COR-L47 (cell line): ENCODE data around the gene WDR26.
A peak's percentile ranks its signal among the peaks of the same experiment; 100 is the strongest.
"Not testable (repeated sequence)": the region's sequence is repeated elsewhere in the genome, so short reads cannot be mapped to it uniquely, and the experiment has no call there.

Experiments
- DNase-seq: peaks from one replicate; lab custom pipeline; 2025; lab: John Stamatoyannopoulos, UW

Gene WDR26

GRCh38 chr1:224434691-224435317, at the start of gene WDR26:
WDR26 (minus strand) TSS chr1:224434797.
- DNase-seq = peak; percentile 67

GRCh38 chr1:224483206-224483605, 48.6 kb upstream of the WDR26 start:
- not testable (repeated sequence) for DNase-seq

GRCh38 chr1:224482619-224483018, 48.0 kb upstream of the WDR26 start:
- no peak for DNase-seq

GRCh38 chr1:224481601-224482000, 47.0 kb upstream of the WDR26 start:
- no peak for DNase-seq

GRCh38 chr1:224480888-224481459, 46.4 kb upstream of the WDR26 start:
- not testable (repeated sequence) for DNase-seq

GRCh38 chr1:224480200-224480599, 45.6 kb upstream of the WDR26 start:
- not testable (repeated sequence) for DNase-seq

- no peak for DNase-seq
Observed at GRCh38 chr1:224472806-224473205, 38.2 kb upstream of the WDR26 start.

- no peak for DNase-seq
Observed at GRCh38 chr1:224466154-224466553, 31.6 kb upstream of the WDR26 start.

- no peak for DNase-seq
Observed at GRCh38 chr1:224459966-224460365, 25.4 kb upstream of the WDR26 start.

GRCh38 chr1:224458996-224459395, 24.4 kb upstream of the WDR26 start:
- no peak for DNase-seq

- no peak for DNase-seq
Observed at GRCh38 chr1:224458296-224458695, 23.7 kb upstream of the WDR26 start.

- no peak for DNase-seq
Observed at GRCh38 chr1:224457782-224458144, 23.2 kb upstream of the WDR26 start.

- no peak for DNase-seq
Observed at GRCh38 chr1:224456637-224456953, 22.0 kb upstream of the WDR26 start.

GRCh38 chr1:224454402-224455055, 19.9 kb upstream of the WDR26 start:
- no peak for DNase-seq

GRCh38 chr1:224450561-224451350, 16.2 kb upstream of the WDR26 start:
- DNase-seq = no peak

- DNase-seq = no peak
Observed at GRCh38 chr1:224450159-224450558, 15.6 kb upstream of the WDR26 start.

- DNase-seq = no peak
Observed at GRCh38 chr1:224448453-224449017, 13.9 kb upstream of the WDR26 start.

GRCh38 chr1:224447971-224448370, 13.4 kb upstream of the WDR26 start:
- no peak for DNase-seq

- DNase-seq = no peak
Observed at GRCh38 chr1:224447251-224447650, 12.7 kb upstream of the WDR26 start.

GRCh38 chr1:224438989-224439388, 4.4 kb upstream of the WDR26 start:
- DNase-seq = no peak

GRCh38 chr1:224435999-224436398, 1.4 kb upstream of the WDR26 start:
- DNase-seq = no peak

GRCh38 chr1:224435318-224435763, 744 bp upstream of the WDR26 start:
- DNase-seq = no peak
